PFSK-1 (cell line): ENCODE results near the gene SNTB2.

ENCODE experiments used
- FOXP2 ChIP-seq: optimal IDR thresholded peaks from 2 replicates; pipeline ENCODE3; 2011; ENCODE audit warnings: borderline replicate concordance, control low read depth, inconsistent platforms; ENCODE audit not compliant: insufficient read depth; ENCODE audit errors: extremely low read length, extremely low read depth
- POLR2AphosphoS5 ChIP-seq: IDR thresholded peaks from 2 replicates; pipeline ENCODE4 v1.6.1; 2012; ENCODE audit warnings: low read depth, mild to moderate bottlenecking, control low read depth, low read length, moderate library complexity
- SIN3A ChIP-seq: IDR thresholded peaks from 2 replicates; pipeline ENCODE4 v1.6.1; 2012; ENCODE audit warnings: mild to moderate bottlenecking, low read length, moderate library complexity, borderline replicate concordance; ENCODE audit not compliant: insufficient read depth
- TAF1 ChIP-seq: IDR thresholded peaks from 2 replicates; pipeline ENCODE4 v1.6.1; 2012; ENCODE audit warnings: low read length, control low read depth, borderline replicate concordance; ENCODE audit not compliant: insufficient read depth
- TF ChIP-seq, protein P1 (sequence below), 2 experiments: IDR thresholded peaks; 2 replicates each; pipeline versions ENCODE4 v1.6.1 to v1.8.0; 2011 to 2012; ENCODE audit warnings: low read depth in 2 of 2, low read length in 2 of 2, control low read depth in 1 of 2, inconsistent platforms in 1 of 2, mild to moderate bottlenecking in 1 of 2, moderate library complexity in 1 of 2; ENCODE audit not compliant: insufficient read depth in 1 of 2

SNTB2 gene

DNA sequence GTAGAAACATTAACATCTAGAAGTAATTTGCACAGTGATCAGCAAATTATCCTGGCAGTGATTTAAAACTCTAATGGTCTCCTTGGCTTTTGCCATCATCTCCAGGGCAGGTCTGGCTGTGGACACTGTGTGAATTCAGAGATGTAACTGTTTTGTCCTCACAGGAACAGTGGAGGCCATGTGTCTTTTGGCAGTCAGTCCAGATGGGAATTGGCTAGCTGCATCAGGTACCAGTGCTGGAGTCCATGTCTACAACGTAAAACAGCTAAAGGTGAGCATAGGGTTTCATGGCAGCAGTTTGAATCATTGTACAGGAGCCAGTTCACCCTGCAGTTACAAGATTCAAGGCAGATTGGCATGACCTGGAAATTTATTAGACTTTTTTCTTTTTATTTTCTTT lies 26.8 kb upstream of the SNTB2 start:
- no peak for TF ChIP-seq TAF1
- TF ChIP-seq POLR2AphosphoS5: no peak
- no peak for TF ChIP-seq FOXP2
- no peak for TF ChIP-seq SIN3A
- TF ChIP-seq, protein P1, sequence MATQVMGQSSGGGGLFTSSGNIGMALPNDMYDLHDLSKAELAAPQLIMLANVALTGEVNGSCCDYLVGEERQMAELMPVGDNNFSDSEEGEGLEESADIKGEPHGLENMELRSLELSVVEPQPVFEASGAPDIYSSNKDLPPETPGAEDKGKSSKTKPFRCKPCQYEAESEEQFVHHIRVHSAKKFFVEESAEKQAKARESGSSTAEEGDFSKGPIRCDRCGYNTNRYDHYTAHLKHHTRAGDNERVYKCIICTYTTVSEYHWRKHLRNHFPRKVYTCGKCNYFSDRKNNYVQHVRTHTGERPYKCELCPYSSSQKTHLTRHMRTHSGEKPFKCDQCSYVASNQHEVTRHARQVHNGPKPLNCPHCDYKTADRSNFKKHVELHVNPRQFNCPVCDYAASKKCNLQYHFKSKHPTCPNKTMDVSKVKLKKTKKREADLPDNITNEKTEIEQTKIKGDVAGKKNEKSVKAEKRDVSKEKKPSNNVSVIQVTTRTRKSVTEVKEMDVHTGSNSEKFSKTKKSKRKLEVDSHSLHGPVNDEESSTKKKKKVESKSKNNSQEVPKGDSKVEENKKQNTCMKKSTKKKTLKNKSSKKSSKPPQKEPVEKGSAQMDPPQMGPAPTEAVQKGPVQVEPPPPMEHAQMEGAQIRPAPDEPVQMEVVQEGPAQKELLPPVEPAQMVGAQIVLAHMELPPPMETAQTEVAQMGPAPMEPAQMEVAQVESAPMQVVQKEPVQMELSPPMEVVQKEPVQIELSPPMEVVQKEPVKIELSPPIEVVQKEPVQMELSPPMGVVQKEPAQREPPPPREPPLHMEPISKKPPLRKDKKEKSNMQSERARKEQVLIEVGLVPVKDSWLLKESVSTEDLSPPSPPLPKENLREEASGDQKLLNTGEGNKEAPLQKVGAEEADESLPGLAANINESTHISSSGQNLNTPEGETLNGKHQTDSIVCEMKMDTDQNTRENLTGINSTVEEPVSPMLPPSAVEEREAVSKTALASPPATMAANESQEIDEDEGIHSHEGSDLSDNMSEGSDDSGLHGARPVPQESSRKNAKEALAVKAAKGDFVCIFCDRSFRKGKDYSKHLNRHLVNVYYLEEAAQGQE (IDR thresholded peaks at IDR 0.05; ENCODE audit: insufficient read depth in 1 of 2, low read depth in 2 of 2, low read length in 2 of 2): no peak

DNA sequence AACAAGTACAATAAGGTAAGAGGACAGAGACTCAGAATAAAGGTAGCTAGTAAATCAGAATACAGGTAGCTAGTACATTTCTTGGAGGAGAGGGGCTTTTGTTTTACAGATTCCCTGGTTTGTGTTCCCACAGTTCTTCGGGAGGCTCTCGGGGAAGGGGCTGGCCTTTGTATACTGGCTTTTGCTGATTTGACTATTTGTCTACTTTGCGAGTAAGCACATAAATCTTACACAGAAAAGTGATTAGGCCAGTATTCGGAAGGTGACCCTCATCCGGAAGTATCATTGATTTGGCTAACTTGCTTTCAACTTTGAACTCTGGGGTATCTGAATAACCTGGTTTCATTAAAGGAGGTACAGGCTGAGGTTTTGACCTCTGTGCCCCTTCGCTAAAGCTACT lies 21.4 kb upstream of the SNTB2 start:
- TF ChIP-seq, protein P1 (IDR thresholded peaks at IDR 0.05; ENCODE audit: insufficient read depth in 1 of 2, low read depth in 2 of 2, low read length in 2 of 2): no peak
- TF ChIP-seq TAF1 (no peak), SIN3A (no peak), FOXP2 (no peak), POLR2AphosphoS5 (no peak)

DNA sequence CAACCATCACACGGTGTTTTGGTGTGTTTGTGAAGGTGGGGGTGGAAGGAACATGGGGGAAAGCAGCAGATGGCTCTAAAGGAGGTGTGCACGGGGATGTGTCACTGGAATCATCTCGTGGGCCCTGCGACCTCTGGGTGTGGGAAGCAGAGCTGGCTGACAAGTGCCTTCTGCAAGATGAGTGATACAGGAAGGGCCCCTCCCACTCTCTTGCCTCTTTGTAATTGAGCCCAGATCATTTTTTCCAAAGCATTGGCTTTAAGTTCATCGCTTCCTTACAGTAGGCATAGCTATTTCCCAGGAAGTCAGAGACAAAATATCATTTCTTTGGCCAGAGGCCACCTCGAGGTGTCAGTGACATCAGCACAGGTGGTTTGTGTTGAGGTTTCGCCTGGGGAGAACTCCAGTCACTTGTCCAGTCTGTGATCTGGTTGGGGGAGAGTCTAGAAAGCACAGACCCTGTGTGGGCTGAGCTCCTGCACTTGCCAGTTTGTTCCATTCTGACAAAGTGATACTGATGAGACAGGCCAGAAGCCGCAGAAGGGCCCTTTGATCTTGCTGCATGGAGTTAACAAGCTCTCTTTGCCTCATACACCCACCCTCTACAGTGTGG lies 20.6 kb upstream of the SNTB2 start:
- TF ChIP-seq, protein P1 (IDR thresholded peaks at IDR 0.05; ENCODE audit: insufficient read depth in 1 of 2, low read depth in 2 of 2, low read length in 2 of 2): no peak
- TF ChIP-seq SIN3A (no peak), TAF1 (no peak), FOXP2 (no peak), POLR2AphosphoS5 (no peak)

DNA sequence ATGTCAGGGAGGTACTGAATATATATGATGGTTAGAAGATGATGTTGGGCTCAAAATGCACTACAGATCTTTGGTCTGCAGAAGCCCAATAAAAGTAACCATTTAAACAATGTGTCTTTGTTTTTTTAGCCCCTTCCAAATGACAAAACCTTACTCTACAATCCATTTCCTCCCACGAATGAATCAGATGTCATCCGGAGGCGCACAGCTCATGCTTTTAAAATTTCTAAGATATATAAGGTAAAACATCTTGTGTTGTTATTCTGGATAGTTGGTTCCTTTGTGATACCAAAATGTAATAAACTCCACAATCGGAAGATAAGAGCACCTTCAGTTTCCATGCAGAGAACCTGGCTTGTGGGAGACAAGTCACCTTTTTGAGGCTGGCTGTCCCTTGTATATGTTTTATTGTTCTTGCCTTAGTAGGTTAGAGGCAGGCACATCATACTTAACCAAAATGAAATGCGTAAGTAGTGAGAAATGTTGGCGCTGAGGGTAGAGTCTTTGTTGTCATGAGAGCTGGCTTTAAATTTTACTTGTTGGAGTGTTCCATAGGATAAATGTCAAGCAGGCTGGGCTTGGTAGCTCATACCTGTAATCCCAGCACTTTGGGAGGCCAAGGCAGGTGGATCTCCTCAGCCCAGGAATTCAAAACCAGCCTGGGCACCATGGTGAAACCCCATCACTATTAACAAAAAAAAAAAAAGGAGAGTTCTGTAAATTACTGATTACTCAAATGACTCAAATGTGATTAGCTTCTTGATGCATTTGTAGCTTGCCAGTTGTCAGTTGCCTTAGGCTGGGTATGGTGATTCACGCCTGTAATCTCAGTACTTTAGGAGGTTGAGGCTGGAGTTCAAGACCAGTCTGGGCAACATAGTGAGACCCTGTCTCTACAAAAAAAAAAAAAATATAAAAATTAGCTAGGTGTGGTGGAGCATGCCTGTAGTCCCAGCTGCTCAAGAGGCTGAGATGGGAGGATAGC lies 19.7 kb upstream of the SNTB2 start:
- TF ChIP-seq SIN3A (no peak), FOXP2 (no peak), TAF1 (no peak), POLR2AphosphoS5 (no peak)
- TF ChIP-seq, protein P1 (IDR thresholded peaks at IDR 0.05; ENCODE audit: insufficient read depth in 1 of 2, low read depth in 2 of 2, low read length in 2 of 2): no peak
